ENCODE data around the gene PIAS2.
"Not testable (repeated sequence)": the region's sequence is repeated elsewhere in the genome, so short reads cannot be mapped to it uniquely, and the experiment has no call there.

PIAS2 gene

DNA sequence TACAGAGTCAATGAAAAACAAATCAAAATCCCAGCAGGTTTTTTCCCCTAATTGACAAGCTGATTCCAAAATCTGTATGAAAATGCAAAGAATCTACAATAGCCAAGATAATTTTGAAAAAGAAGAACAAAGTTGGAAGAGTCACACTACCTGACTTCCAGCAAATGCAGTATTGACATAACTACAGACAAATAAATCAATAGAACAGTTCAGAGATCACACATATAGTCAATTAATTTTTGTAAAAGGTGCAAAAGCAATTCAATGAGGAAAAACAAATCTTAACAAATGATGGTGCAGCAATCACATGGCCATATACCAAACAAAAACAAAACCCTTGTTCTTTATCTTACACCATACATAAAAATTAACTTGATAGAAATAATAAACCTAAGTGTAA, 85.9 kb downstream of the PIAS2 start:
- DNase-seq, result no peak

- DNase-seq, result no peak
These were observed 86.7 kb downstream of the PIAS2 start for GRCh38 chr18:46830633-46831032.

DNA sequence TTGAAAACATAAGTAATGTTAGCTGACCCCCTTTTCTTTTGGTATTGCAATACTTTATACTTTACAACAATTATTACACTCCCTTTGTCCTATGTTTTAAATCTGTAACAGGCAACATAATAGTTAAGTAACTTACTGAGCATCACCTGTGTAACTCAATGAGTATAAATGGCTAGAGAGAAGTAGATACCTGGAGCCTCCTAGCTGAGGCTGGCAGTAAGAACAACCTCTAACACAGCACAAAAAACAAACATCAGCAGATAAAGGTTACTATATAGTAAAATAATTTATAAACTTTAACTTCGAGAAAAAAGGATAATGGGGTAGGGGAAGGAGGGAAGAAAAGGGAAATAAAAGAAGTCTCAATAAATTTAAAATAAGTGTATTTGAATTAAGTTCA, 87.4 kb downstream of the PIAS2 start:
- no peak for DNase-seq

GRCh38 chr18:46829531-46829930, 87.8 kb downstream of the PIAS2 start:
- DNase-seq, result no peak

DNA sequence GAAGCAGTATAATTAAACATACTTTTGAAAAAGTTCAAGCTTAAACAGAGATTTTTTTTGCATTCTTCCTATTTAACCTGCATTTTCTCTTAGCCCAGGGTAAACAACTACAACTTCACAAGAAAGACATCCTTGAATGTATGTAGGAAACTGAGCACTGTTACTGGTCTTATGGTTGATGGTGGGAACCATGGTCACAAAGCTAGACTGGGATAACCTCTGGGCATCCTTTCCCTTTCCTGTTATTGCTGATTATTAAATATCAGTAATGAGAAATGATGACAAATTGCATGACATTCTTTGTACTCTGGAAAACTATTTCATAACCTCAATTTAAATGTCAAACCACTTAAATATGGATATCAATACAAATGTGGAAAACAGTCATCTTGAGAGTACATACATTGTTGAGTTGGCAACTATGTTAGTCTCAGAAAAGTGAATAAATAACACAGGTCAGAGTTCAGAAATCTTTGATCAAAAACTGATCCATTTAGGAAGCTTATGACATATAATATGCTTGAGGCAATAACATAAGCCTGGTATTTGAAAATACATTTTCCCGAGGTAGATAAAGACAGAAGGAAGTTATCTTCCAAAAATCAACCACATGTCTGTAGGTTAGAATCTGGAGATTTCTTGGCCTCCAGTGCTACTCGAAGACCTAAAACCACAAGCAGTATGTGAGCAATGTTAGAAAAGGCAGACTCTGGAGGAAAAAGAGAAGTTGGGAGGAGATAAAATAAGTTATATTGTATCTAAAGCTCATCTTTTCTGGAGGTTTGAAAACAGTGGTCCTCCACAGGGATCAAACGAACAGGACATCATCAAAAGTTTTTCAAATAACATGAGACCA, 95.2 kb downstream of the PIAS2 start:
- DNase-seq, result no peak

GRCh38 chr18:46820863-46821262, 96.4 kb downstream of the PIAS2 start:
- DNase-seq, result no peak

GRCh38 chr18:46815661-46816060, 101.6 kb downstream of the PIAS2 start:
- no peak for DNase-seq

GRCh38 chr18:46814399-46814798, 102.9 kb downstream of the PIAS2 start:
- no peak for DNase-seq

DNA sequence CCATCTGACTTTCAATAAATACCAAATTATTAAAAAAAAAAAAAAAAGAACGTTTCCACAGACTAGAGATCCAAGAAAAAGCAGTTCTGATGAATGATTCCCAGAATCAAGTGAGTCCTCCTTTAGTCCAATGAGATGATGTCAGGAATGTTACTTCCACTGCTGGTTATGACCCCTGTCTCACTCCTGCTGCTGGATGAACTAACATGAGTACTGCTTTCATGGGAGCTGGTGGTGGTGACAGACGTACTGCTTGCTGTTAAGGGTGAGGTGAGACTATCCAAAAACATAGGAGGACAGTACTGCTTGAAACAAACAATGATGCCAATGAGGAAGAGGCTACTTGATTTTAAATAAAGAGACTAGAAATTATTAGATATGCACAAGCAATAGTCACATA, 105.0 kb downstream of the PIAS2 start:
- DNase-seq, result no peak

GRCh38 chr18:46810481-46811000, 106.8 kb downstream of the PIAS2 start:
- DNase-seq, result no peak

DNA sequence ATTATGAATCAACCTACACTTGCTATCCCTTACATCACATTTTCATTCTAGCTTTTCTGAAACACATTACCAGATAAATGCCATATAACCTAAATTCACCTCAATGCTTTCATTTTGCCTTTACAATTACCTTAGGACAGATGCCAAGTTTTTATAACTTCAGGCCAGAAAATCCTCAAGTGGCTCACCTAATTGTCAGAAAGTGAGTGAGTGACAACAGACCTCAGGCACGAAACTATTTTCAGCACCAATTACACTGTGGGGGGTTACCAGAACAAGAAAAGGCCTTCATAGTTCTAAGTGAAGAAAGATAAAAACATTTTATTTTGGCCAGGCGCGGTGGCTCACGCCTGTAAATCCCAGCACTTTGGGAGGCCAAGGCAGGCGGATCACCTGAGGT, 108.2 kb downstream of the PIAS2 start:
- DNase-seq, result peak; percentile 6

DNA sequence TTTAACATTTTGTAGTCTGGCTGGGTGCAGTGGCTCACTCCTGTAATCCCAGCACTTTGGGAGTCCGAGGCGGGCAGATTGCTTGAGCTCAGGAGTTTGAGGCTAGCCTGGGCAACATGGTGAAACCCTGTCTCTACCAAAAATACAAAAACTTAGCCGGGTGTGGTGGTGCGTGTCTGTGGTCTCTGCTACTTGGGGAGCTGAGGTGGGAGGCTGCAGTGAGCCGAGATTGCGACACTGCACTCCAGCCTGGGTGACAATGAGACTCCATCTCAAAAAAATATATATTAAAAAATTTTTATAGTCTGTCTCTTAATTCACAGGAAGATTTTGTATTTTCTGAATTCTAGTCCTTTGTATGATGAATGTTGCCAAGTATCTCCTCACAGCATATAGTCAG, 121.4 kb downstream of the PIAS2 start:
- not testable (repeated sequence) for DNase-seq

DNA sequence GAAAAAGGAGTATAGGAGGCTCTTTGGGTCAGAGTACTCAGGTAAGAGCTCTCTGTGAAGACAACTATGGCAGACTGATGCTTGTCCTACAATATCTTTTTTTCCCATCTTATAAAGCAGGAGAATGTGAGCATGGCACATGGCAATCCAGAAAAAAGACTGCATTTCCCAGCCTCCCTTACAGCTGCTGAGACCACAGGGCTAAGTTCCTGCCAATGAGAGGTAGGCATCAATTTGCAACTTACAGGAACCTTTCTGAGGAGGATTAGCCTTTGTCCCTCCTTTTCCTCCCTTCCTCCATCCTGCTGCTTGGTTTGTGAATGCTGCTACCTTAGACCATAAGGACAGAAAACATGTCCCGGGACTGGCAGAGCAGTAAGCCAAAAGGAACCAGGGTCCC, 122.7 kb downstream of the PIAS2 start:
- no peak for DNase-seq

DNA sequence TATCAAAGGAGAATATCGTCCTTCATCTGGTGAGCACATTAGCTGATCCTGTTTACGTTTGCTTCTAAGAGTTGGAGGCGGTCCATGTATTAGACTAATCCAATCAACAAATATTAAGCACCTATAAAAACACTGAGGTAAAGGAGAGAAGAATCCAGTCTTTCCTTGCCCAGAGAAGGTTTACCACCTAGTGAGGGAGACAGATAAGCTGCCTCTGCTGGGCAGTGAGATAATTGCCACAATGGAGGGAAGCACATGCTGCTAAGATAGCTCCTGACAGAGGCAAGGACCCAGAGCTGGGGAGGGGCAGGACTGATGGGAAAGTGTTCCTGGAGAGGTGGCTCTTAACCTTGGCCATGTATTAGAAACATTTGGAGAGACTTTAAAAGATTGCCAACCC, 123.7 kb downstream of the PIAS2 start:
- DNase-seq, result no peak

GRCh38 chr18:46789088-46789487, 128.2 kb downstream of the PIAS2 start:
- no peak for DNase-seq

DNA sequence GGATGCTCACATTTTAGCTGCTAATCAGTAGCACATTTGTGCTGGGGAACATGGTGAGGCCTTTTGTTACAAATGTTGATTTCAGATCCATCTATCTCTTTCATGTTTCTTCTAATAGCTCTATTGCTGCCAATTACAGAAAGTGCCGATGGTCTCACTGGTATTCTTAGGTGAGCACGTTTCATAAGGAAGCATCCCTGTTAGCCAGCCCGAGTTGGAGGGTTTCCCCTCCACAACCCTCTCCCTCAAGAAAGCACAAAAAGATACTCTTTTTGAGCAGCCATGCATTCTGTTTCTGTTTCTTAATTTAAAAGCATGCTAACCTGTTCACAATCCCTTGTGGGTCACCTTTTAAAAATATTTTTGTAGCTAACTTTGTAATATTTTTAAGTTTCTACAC, 129.6 kb downstream of the PIAS2 start:
- no peak for DNase-seq

DNA sequence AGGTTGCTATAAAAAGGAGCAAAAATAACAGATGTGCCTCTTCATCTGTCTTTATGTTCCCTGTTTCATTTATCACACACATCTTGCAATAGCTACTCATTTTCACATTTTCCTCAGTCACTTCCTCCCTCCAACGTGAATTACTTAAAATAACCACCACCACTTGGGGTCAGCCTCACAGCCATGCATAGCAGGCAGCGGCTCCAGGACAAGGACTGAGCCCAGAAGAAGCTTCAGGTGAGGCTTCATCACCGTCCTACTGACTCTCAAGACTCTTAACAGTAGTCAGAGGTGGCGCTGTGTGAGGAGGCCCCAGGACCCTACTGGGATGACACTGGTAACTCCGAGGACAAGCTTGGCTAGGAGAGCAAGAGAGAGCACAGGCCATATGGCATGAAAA, 144.9 kb downstream of the PIAS2 start:
- DNase-seq, result no peak

- DNase-seq, result peak; percentile 20
These were observed 146.2 kb downstream of the PIAS2 start for GRCh38 chr18:46771141-46771540.

DNA sequence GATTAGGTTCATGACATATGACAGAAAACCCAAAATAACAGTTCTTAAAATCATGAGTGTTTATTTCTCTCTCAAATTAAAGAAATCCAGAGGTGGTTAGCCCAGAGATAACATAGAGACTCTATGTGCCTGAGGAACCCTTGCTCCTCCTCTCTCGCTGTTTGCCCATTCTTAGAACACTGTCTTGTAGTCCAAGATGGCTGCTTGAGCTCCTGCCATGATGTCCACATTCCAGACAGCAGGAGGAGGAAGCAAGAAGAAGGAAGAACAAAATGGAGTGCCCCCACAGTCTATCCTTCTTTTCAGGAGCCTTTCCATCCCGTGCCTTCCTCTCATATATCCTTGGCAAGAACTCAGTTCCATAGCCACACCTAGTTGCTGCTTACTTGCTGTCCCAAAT, 146.6 kb downstream of the PIAS2 start:
- DNase-seq, result no peak

DNA sequence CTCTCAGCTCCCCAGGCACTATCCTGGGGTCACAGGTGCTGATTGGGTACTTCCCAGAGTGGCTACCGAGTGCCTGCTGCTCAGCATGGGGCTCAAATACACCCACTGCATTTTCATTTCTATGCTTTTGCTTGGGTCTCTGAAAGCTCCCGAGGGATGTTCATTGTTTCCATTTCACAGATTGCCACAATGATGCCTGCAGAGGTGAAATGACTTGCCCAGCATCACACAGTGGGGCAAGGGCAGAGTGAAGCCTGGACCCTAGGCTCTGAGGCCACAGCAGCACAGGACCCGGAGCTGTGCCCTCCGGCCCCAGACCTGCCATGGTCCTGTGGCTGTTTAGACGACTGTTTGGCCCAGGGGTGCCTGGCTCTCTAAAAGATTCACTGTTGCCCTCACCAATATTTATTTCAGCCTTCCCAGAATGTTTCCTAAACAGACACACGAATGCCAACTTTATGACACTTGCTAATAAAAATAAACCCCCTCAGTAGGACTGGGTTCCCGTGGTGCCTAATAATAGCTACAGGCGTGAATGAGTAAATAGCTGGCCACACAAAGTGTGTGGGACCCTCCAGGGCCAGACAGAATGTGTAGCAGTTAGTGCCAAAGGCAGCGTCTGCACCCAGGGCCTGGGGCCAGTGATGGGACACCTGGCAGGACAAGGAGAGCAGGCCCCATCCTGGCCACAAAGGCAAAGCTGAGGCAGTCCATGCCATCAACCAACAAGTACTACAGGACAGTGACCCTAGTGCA, 149.0 kb downstream of the PIAS2 start:
- DNase-seq, result no peak

DNA sequence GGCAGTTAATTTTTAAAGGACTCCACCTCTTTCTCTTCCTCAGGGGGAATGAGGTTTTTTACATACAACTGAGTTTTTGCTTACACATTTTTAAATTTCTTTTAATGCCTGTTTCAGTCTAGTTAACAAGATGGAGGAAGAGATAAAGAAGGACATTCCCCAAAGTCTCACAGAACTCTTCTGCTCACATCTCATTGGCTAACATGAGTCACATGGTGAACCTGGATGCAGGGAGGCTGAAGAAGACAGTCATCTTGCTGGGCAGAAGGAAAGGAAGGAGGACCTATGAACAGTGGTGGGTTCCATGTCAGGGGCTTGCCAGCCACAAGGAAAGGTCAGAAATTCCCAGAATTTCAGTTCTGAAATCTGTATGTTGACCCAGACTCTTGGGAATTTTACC, 150.1 kb downstream of the PIAS2 start:
- DNase-seq, result no peak

- no peak for DNase-seq
These were observed 152.7 kb downstream of the PIAS2 start for GRCh38 chr18:46764586-46764985.

GRCh38 chr18:46761059-46761769, 156.1 kb downstream of the PIAS2 start:
- DNase-seq, result no peak

DNA sequence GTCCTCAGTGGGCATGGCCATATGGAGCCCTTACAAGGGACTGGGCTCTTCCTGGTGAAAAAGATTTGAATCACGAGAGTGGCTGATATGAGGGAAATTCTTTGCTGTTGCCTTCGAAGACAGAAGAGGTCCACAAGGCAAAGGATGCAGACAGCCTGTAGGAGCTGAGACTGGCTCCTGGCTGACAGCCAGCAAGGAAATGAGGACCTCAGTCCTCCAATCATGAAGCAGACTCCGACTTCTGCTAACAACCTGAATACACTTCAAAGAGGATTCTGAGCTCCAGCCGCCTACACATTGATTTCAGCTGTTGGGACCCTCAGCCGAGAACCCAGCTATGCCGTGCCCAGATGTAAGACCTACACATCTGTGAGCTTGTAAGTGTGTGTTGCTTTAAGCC, 157.4 kb downstream of the PIAS2 start:
- DNase-seq, result no peak

All from fibroblast of skin of right quadriceps (primary cell).